GM20000 (cell line): Measurements from ENCODE around the gene CLEC18A.
"Not testable (repeated sequence)": the region's sequence is repeated elsewhere in the genome, so short reads cannot be mapped to it uniquely, and the experiment has no call there.

ENCODE experiments used
- DNase-seq: peaks from one replicate; pipeline ENCODE4 v3.0.0; 2012; ENCODE audit warnings: low spot score
- TF ChIP-seq, protein P1 (sequence below): IDR thresholded peaks from 2 replicates; pipeline ENCODE4 v1.5.1; 2012; ENCODE audit warnings: mild to moderate bottlenecking, control low read depth; ENCODE audit errors: extremely low read depth, missing control alignments

The CLEC18A gene

DNA sequence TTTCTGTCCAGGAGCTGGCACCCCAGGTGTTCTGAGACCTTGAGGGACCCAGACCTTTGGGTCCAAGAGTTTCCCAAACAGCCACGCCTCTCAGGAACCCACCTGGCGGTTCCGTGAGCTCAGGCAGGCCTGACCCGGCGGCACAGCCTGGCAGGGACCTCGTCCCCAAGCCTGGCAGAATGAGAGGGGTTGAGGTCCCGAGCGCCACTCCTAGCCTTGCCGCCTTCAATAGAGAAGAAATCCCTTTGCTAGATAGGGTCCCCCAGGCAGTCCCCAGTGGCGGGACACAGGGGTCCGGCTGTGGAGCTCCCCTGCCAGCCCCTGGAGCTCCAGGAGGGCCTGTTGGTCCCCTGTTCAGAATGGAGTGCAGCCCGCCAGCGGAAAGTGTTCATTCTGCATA is 10.5 kb upstream of the CLEC18A start:
- TF ChIP-seq, protein P1, sequence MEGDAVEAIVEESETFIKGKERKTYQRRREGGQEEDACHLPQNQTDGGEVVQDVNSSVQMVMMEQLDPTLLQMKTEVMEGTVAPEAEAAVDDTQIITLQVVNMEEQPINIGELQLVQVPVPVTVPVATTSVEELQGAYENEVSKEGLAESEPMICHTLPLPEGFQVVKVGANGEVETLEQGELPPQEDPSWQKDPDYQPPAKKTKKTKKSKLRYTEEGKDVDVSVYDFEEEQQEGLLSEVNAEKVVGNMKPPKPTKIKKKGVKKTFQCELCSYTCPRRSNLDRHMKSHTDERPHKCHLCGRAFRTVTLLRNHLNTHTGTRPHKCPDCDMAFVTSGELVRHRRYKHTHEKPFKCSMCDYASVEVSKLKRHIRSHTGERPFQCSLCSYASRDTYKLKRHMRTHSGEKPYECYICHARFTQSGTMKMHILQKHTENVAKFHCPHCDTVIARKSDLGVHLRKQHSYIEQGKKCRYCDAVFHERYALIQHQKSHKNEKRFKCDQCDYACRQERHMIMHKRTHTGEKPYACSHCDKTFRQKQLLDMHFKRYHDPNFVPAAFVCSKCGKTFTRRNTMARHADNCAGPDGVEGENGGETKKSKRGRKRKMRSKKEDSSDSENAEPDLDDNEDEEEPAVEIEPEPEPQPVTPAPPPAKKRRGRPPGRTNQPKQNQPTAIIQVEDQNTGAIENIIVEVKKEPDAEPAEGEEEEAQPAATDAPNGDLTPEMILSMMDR: no peak
- DNase-seq: no peak

DNA sequence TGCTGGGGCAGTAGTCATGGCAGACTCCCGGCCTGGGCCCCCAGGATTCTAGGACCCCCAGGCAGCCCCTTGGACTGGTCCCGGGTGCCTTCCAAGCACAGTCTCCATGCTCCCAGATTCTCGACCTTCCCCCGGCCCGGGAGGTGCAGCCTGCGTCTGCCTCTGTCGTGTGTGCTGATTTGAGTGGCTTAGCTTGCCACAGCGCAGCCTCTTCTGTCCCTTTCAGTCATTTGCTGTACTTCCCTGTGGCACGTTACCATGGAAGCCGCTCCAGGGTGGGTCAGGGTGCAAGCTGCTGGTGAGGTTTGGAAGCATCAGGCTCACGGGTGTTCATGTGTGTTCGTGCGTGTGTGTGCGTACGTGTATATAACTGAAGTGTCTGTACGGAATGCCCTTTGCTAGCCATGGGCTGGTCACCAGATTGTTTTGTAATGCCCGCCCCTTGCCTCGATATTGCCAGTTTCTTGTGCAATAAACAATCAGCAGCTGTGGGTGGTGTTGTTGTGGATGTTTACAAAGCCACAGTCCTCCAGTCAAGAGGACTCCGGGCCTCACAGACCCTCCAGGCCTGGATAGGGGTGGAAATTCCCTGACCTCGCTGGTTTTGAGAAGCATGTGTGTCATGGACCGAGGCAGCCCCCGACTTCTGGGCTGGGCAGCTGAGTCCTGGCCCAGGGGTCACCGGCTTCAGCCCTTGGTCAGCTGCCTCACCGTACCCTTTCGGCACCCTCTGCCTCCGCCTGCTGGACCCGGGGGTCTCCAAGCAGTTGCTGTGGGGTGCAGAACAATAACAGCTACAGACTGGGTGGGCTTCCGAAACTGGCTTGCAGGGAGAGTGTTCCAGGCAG is 9.7 kb upstream of the CLEC18A start:
- no peak for DNase-seq
- TF ChIP-seq, protein P1: no peak

DNA sequence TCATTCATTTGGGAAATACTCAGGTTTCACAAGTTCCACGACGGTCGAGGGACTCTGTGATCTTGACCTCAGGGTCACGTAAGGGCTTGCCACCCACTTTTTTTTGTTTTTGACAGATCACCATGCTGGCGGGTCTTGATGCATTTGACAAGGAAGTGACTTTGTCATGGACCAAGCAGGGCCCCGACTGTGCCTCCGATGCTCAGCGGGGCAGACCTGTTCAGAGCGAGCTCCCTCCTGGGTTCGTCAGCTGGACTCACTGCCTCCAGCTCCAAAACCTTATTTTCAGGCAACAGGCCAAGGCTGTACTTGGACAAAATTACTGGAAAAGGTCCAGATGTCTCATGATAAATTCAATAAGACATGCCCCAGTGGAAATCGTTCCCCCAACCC is 9.0 kb upstream of the CLEC18A start:
- TF ChIP-seq, protein P1: no peak
- no peak for DNase-seq

DNA sequence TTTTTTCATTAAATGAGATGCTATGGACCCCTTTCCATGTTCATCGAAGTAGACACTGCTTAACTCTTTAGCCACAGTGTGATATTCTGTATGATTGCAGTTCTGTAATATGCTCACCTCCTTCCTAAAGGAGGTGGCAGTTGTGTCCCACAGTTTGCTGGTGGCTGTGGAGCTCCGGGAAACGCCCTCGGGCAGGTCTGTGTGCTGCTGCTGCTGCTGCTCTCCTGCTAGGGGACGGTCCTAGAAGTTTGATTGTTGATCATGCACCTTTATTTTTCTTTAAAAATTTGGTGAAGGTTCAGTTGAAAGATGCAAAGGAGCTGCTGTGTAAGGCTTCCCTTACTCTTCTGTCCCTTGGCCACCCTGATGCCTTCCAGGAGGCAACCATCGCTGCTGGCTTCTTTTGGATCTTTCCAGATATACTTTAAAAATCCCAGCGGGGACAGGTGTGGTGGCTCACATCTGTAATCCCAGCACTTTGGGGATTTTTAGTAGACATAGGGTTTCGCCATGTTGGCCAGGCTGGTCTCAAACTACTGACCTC is 8.4 kb upstream of the CLEC18A start:
- no peak for DNase-seq
- TF ChIP-seq, protein P1: no peak

DNA sequence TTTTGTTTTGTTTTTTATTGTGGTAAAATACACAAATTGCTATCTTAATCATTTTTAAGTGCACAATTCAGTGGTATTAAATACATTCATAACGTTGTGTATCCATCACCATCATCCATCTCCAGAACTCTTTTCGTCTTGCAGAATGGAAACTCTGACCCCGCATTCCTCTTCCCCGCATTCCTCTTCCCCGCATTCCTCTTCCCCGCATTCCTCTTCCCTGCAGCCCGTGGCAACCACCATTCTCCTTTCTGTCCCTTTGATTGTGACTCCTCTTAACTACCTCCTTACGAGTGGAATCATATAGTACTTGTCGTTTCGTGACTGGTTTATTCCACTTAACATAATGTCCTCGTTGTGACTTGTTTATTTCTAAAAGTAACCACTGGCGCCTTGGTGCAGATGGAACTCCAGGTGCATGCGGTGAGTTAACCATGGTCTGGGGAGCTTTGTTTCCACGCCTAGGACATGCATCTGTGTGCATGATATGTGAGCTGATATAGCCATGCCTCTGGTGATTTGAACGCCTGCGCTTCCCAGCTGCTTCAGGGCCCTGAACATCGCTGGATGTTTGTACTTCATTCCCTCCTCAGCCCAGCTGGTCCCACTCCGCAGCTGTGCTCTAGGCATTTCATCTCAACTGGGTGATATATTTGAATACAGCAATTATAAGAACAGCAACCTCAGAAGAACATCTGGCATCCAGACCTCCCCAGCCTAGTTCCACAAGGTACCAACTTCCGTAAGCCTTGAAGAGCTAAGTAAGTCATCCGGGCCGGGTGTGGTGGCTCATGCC is 7.7 kb upstream of the CLEC18A start:
- DNase-seq: not testable (repeated sequence)

DNA sequence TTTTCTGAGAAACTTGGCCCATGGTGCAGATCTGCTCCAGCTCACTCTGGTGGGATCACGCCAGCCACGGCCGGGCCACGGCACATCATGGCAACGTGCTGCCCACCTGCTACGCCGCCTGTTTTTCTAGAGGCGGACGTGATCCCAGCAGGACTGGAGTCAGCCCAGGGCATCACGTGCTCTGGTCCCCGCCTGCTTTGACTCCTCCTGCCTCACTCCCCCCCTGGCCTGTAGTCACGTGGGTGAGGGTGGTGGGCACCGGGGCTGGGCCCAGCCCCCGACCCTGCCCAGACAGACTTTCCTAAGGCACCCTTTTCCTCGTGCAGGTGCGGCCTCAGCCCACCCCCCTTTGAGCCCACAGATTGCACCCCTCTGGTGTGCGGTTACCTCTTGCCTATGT is 723 bp upstream of the CLEC18A start:
- not testable (repeated sequence) for DNase-seq

DNA sequence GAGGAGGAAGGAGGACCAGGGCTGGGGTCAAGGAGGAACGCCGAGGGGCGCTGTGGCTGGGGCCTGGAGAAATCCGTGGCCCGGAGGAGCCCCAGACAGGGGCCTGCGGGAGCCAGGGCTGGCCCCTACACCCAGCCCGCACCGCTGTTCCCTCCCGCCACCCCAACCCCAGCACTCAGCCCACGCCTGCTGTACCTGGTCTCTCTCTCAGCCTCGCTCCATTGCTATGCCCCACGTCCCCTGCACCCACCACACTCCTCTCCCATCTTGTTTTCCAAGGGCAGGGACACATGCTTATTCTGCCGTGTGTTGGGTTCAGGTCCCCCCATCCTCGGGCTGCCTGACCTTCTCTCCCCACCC is 518 bp downstream of the CLEC18A start:
- DNase-seq: not testable (repeated sequence)

DNA sequence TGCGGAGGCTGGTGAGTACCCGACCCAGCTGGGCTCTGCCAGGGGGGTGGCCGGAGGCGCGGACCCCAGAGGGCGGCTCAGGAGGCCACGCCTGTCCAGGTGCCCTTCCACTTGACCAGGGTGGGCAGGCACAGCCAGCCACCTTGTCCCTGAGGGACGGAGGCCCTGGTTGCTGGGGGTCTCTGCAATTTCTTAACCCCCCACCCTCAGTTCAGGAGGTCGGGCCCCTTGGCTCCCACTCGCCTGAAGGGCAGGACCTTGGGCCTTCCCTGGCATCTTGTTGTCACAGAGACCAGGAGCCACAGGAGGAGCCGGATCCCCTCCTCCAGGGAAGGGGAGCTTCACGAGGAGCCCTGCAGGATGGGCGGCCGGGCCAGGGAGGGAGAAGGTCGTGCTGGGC is 982 bp downstream of the CLEC18A start:
- not testable (repeated sequence) for DNase-seq

DNA sequence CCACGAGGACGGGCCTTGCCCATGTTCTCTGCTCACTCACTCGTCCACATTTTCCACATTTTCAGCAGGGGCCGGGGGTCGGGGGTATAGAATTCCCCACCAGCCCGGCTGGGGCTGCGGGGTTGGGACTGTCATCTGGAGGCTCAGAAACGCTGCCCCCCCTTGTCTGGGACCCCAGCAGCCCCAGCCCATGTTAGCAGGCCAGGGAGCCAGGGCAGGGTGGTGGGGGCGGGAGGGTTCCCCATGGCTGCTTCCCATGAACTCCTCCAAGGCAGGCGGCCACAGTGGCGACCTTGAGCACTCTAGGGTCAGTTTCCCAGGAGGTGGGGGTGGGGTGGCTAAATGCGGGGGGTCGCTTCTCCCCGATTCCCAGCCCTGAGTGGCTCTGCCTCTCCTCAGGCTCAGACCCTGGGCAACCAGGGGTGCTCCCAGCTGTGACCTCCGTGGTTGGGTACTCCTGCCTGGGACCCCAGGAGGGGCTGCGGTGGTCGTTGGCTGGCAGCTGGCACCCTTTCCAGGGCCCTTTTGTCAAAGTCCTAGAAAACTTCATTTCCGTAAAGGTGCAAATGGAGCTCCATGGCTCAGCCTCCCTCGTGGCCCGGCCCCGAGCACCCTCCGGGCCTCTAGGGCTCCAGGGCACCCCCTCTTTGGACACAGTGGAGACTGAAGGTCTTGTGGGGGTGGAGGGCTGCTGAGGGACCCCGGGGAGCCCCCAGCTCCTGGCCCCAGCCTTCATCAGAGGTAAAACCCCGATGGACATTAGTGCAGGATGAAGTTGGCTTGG is 1.6 kb downstream of the CLEC18A start:
- not testable (repeated sequence) for DNase-seq

DNA sequence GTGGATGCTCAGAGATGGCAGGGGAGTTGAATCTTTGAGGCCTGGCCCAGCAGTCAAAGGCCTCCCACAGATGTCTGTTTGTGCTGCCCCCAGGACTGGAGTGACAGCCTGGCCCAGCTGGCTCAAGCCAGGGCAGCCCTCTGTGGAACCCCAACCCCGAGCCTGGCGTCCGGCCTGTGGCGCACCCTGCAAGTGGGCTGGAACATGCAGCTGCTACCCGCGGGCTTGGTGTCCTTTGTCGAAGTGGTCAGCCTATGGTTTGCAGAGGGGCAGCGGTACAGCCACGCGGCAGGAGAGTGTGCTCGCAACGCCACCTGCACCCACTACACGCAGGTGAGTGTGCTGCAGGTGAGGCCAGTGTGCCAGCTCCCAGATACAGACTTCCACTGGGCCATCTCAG is 3.1 kb downstream of the CLEC18A start:
- DNase-seq: not testable (repeated sequence)

DNA sequence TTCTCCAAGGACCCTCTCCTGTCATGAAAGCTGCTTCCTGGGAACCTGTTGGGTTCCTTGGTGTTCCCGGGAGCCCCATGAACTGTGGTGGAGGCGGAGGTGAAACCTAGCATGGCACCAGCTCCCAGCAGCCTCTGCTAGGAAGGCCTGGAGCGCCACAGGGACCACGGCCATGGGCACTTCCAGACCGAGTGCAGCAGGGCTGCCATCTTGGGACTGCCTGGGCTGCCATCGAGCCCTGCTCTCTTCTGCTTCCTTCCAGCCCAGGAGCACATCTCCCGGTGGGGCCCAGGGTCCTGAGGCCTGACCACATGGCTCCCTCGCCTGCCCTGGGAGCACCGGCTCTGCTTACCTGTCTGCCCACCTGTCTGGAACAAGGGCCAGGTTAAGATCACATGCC is 12.2 kb downstream of the CLEC18A start:
- not testable (repeated sequence) for DNase-seq

DNA sequence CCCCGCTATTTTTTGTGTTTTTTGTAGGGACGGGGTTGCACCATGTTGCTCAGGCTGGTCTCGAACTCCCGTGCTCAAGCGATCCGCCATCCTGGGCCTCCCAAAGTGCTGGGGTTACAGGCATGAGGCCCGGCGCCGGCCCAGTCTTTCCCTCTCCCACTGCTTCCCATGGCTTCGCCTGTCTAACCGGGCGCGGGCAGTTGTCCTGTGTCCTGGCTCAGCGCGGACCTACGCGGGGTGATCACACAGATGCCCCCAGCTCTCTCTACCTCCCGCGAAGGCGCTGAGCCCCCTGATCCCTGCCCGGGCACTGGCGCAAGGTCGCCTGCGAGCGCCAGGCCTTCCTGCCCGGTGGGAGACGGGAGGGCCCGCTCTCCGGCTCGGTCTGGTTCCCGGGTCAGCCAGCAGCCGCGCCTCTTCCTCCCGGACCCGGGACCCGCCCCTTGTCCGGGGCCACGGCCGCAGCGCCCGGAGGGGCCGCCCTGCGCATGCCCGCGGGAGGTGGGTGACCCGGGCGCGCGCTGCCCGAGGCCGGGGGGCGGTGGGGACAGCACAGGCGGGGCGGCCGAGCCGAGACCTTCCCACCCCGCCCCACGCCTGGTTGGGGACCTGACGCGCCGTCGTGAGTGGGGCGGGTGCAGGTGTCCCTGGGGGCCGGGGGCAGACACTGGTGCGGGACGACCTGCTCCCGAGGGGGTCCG is 14.0 kb downstream of the CLEC18A start:
- peak; percentile 67 for DNase-seq

DNA sequence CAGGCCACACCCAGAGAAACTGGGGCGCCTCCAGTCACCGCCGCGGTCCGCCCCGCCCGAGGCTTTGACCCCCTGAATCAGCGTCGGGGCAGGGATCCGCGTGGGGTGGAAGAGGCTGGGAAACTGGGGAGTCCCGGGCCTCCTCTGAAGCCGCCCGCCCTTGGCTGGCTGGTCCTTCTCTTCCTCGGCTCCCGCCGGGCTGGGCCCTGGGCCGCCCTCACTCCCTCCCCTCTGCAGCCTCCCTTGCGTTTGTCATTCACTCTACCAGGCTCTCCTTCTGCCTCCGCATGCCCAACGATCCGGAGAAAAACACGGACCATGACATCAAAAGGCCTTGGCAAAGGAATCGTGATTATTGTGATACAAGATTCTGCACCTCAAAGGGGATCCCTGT is 14.5 kb downstream of the CLEC18A start:
- not testable (repeated sequence) for DNase-seq

DNA sequence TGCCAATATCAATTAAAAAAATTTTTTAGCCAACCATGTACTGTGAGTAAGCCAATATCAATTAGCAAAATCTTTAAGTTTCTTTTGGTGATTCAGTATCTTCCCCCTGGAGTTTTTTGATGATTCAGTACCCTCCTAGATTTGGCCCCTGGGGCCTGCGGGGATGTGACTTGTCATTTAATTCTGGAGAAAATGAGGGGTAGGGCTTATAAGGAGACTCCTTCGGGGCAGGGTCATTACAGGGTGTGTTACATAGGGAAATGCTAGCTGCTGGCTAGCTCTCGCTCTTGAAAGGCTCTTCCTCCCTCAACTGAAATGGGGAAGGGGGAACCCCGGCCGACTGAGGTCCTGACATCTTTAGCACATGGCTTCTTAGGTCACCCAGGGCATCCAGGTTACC is 16.6 kb downstream of the CLEC18A start:
- DNase-seq: not testable (repeated sequence)

DNA sequence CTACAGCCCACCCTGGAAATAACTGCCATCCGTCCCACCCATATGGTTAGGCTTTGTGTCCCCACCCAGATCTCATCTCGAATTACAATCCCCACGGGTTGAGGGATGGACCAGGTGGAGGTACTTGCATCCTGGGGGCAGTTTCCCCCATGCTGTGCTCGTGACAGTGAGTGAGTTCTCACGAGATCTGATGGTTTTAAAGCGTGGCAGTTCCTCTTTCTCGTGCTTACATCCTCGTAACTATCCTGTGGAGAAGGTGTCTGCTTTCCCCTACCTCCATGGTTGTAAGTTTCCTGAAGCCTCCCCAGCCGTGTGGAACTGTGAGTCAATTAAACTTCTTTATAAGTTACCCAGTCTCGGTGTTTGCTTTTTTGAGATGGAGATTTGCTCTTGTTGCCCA is 17.0 kb downstream of the CLEC18A start:
- DNase-seq: not testable (repeated sequence)
